IMR-90 (cell line): ENCODE measurements around the gene TMOD4. TPM values are rescaled to one million over a fixed set of nuclear protein-coding genes. Genes with fewer than 3 reads are reported as not detected.

Experiments
- ATAC-seq: fragments of 200-7000 bp; cut with Tn5 transposase; 2 replicates; pipeline ENCODE4 v1.9.1; 2020; ENCODE audit warnings: low read depth, mild to moderate bottlenecking, moderate library complexity
- BruUV-seq: library from RNA; stranded (reverse); fragments of 400-500 nt; replicated peaks from 2 replicates; lab custom pipeline; 2021; lab: Mats Ljungman, UMichigan
- CTCF ChIA-PET: fragments of 300-600 bp; formaldehyde crosslinking; extraction: SDS; loops from one replicate; lab custom pipeline; 2021; ENCODE audit warnings: antibody characterized with exemption; lab: Yijun Ruan, JAX
- POLR2A ChIA-PET: fragments of 300-600 bp; sonication (Branson Sonifier 250); formaldehyde crosslinking; loops from one replicate; lab custom pipeline; 2022; ENCODE audit warnings: antibody characterized with exemption; ENCODE audit not compliant: unreplicated experiment; lab: Charles Lee
- DNase-seq: peaks from one replicate; pipeline ENCODE4 v3.0.0; 2013
- H2AFZ ChIP-seq: replicated peaks from 2 replicates; pipeline ENCODE3; 2013; ENCODE audit warnings: low read length, mild to moderate bottlenecking; ENCODE audit not compliant: poor library complexity
- H2AK5ac ChIP-seq: 2 replicates; pipeline ENCODE4 v1.6.1; 2013; ENCODE audit warnings: low read depth, low read length, inconsistent platforms
- H2AK9ac ChIP-seq: replicated peaks from 2 replicates; pipeline ENCODE3; 2013; ENCODE audit warnings: mild to moderate bottlenecking, low read depth, low read length, moderate library complexity; ENCODE audit not compliant: poor library complexity
- H2BK120ac ChIP-seq: 2 replicates; pipeline ENCODE4 v1.6.1; 2013; ENCODE audit warnings: low read depth, low read length, inconsistent platforms
- H2BK15ac ChIP-seq: 3 replicates; pipeline ENCODE4 v1.6.1; 2013; ENCODE audit warnings: low read depth, low read length, inconsistent platforms
- H2BK20ac ChIP-seq: 2 replicates; pipeline ENCODE4 v1.6.1; 2013; ENCODE audit warnings: low read depth, mild to moderate bottlenecking, inconsistent platforms, low read length, moderate library complexity
- H2BK5ac ChIP-seq: 2 replicates; pipeline ENCODE4 v1.6.1; 2013; ENCODE audit warnings: mild to moderate bottlenecking, low read depth, low read length, inconsistent platforms; ENCODE audit not compliant: poor library complexity, severe bottlenecking
- H3K14ac ChIP-seq: replicated peaks from 2 replicates; pipeline ENCODE4 v1.6.1; 2013; ENCODE audit warnings: low read depth, low read length, inconsistent platforms
- H3K18ac ChIP-seq: 2 replicates; pipeline ENCODE4 v1.6.1; 2013; ENCODE audit warnings: low read depth, low read length, control low read depth
- H3K23ac ChIP-seq: 2 replicates; pipeline ENCODE4 v1.6.1; 2013; ENCODE audit warnings: low read depth, low read length, inconsistent platforms
- H3K27ac ChIP-seq: 2 replicates; pipeline ENCODE4 v1.5.1; 2013; ENCODE audit warnings: mild to moderate bottlenecking, control low read depth, low read length; ENCODE audit not compliant: insufficient read depth
- H3K27me3 ChIP-seq: 2 replicates; pipeline ENCODE4 v1.6.1; 2013; ENCODE audit warnings: low read length; ENCODE audit not compliant: control insufficient read depth, insufficient read depth
- H3K36me3 ChIP-seq: 2 replicates; pipeline ENCODE4 v1.6.1; 2013; ENCODE audit warnings: low read length, mixed read lengths; ENCODE audit not compliant: control insufficient read depth, insufficient read depth
- H3K4ac ChIP-seq: 2 replicates; pipeline ENCODE4 v1.6.1; 2013; ENCODE audit warnings: low read depth, low read length, inconsistent platforms
- H3K4me1 ChIP-seq: 2 replicates; pipeline ENCODE4 v1.6.1; 2013; ENCODE audit warnings: low read length, mixed read lengths; ENCODE audit not compliant: control insufficient read depth, insufficient read depth
- H3K4me2 ChIP-seq: 2 replicates; pipeline ENCODE4 v1.6.1; 2013; ENCODE audit warnings: low read depth, mild to moderate bottlenecking, control low read depth, low read length, moderate library complexity
- H3K4me3 ChIP-seq: 2 replicates; pipeline ENCODE4 v1.5.1; 2013; ENCODE audit warnings: low read depth, mild to moderate bottlenecking, control low read depth, low read length, moderate library complexity; ENCODE audit not compliant: insufficient read depth
- H3K56ac ChIP-seq: 2 replicates; pipeline ENCODE4 v1.6.1; 2013; ENCODE audit warnings: low read length, inconsistent platforms; ENCODE audit not compliant: insufficient read depth; ENCODE audit errors: extremely low read depth
- H3K79me1 ChIP-seq, 2 experiments: 2 replicates each; pipeline ENCODE4 v1.6.1; 2013; ENCODE audit warnings: low read length in 2 of 2, inconsistent platforms in 1 of 2, low read depth in 1 of 2
- H3K9ac ChIP-seq: 2 replicates; pipeline ENCODE4 v1.6.1; 2013; ENCODE audit warnings: low read depth, low read length, control low read depth
- H3K9me1 ChIP-seq: 2 replicates; pipeline ENCODE4 v1.6.1; 2013; ENCODE audit warnings: low read length, inconsistent platforms; ENCODE audit not compliant: insufficient read depth
- H3K9me3 ChIP-seq: 2 replicates; pipeline ENCODE4 v1.6.1; 2013; ENCODE audit warnings: low read length; ENCODE audit not compliant: control insufficient read depth, insufficient read depth
- H4K20me1 ChIP-seq: 2 replicates; pipeline ENCODE4 v1.6.1; 2013; ENCODE audit warnings: low read length, inconsistent platforms; ENCODE audit not compliant: insufficient read depth
- H4K5ac ChIP-seq: 2 replicates; pipeline ENCODE4 v1.6.1; 2013; ENCODE audit warnings: mild to moderate bottlenecking, low read depth, low read length, control low read depth
- H4K8ac ChIP-seq, 2 experiments: 2 replicates each; pipeline ENCODE4 v1.6.1; 2013; ENCODE audit warnings: low read depth in 2 of 2, low read length in 2 of 2, control low read depth in 1 of 2, inconsistent platforms in 1 of 2
- H4K91ac ChIP-seq: 2 replicates; pipeline ENCODE4 v1.6.1; 2013; ENCODE audit warnings: low read depth, low read length, inconsistent platforms; ENCODE audit not compliant: insufficient read depth
- MAFK ChIP-seq: IDR thresholded peaks from 2 replicates; pipeline ENCODE4 v1.6.1; 2012; ENCODE audit warnings: low read depth, low read length, improper control_type of control experiment
- SMC3 ChIP-seq: fragments of 150-350 bp; IDR thresholded peaks from 2 replicates; pipeline ENCODE4 v1.6.1; 2016; ENCODE audit warnings: low read depth, mild to moderate bottlenecking, antibody characterized with exemption, low read length, moderate library complexity
- USF2 ChIP-seq: fragments of 150-350 bp; IDR thresholded peaks from 2 replicates; pipeline ENCODE4 v1.6.1; 2017; ENCODE audit warnings: mild to moderate bottlenecking, antibody characterized with exemption, low read length, low read depth
- WGBS, 2 experiments: methylation state at CpG; one replicate each; pipeline versions ENCODE4 v1.1.5 to v1.1.7; 2013; ENCODE audit warnings: missing lambda C conversion rate in 2 of 2; ENCODE audit not compliant: insufficient read length in 1 of 2; ENCODE audit errors: extremely low coverage in 2 of 2; 5-methylcytosine and 5-hydroxymethylcytosine counted together
- dilution Hi-C: fragments of 300-500 bp; cut with HindIII; formaldehyde crosslinking; loops from one replicate; pipeline ENCODE4 v1.14.3; 2018; ENCODE audit warnings: low sequenced_read_pairs; ENCODE audit not compliant: unreplicated experiment
- in situ Hi-C: fragments of 300-500 bp; cut with MboI; formaldehyde crosslinking; loops from 3 replicates; pipeline ENCODE4 v1.14.3; 2019; ENCODE audit warnings: low sequenced_read_pairs, inconsistent platforms, mixed read lengths
- intact Hi-C: fragments of 100-400 bp; cut with micrococcal nuclease; formaldehyde crosslinking; loops from 2 replicates; pipeline ENCODE4 v1.10.0; 2022
- polyA plus RNA-seq, 3 experiments: library from polyadenylated mRNA; depleted of rRNA; stranded (reverse); fragments of >200 nt; gene quantifications; 2 replicates each; pipeline ENCODE4 v1.2.3, GENCODE V29; 2012; ENCODE audit warnings: low replicate concordance in 1 of 3
- total RNA-seq: library from RNA; depleted of rRNA; stranded (reverse); fragments of >200 nt; gene quantifications from 2 replicates; pipeline ENCODE4 v1.2.3, GENCODE V29; 2012

The TMOD4 gene
- total and polyA plus RNA-seq, 2 of the 4 experiments (the other 2 are of a cell fraction): 0.27 TPM; not detected in 1

DNA sequence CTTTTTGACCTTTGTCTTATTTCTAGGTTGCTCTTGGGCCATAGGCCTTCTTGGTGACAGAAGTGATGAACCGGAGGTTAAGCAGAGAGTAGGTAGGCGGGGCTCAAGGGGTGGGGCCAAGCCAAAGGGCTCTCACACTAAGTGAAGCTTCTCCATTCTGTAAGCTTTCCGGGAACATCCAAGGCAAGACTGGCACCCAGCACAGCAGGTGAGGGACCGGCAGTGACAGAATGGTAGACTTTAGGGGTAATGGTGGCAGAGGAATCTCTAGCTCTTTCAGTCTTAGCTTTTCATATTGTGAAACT is 19.3 kb downstream of the TMOD4 start, which contains the start of gene TNFAIP8L2:
TNFAIP8L2 (plus strand) TSS at position 135 of the 305 bp plus-strand sequence. CDS start 2,049 bp downstream, outside the sequence.
- Histone ChIP-seq H3K9me1 (no peaks in the 10 kb centered on the region), H3K23ac (no peak within 1 kb of the TSS), H3K14ac (no peak within 1 kb of the TSS), H2BK5ac (no peak within 1 kb of the TSS), H3K27me3 (no peaks in the 10 kb centered on the region), H3K9ac (no peak within 1 kb of the TSS), H3K79me1 (0 out of 4 replicates have a peak, but pooled peaks cover 0 to 3% of the 10 kb centered on the region in 2 experiments), H4K91ac (no peak within 1 kb of the TSS), H4K20me1 (no peaks in the 10 kb centered on the region), H3K4ac (no peak within 1 kb of the TSS), H2AFZ (no peak within 1 kb of the TSS), H3K4me2 (no peak within 1 kb of the TSS), H3K9me3 (no peaks in the 10 kb centered on the region), H3K36me3 (peaks cover 37% of the 10 kb centered on the region), H3K56ac (no peak within 1 kb of the TSS), H4K8ac (no peak within 1 kb of the TSS), H2BK15ac (no peak within 1 kb of the TSS), H2BK20ac (no peak within 1 kb of the TSS), H2AK5ac (no peak within 1 kb of the TSS), H2BK120ac (no peak within 1 kb of the TSS), H2AK9ac (no peak within 1 kb of the TSS), H3K4me3 (no peak within 1 kb of the TSS), H3K18ac (no peak within 1 kb of the TSS), H3K4me1 (no peaks in the 10 kb centered on the region), H3K27ac (no peak within 1 kb of the TSS), H4K5ac (no peak within 1 kb of the TSS)
- CTCF ChIA-PET: interaction anchor here (2.5 kb wide), 1 partner anchor 57 kb away, joined by 16 read pairs; no protein-coding TSS in a partner anchor
- dilution Hi-C loops: no loop called here
- POLR2A ChIA-PET: no interaction called here
- intact Hi-C loops: loop anchor here (1.0 to 2.0 kb wide), 2 partner anchors 57 to 132 kb away; no protein-coding TSS in a partner anchor
- in situ Hi-C loops: loop anchor here (5.0 kb wide), 1 partner anchor 59 kb away; no protein-coding TSS in a partner anchor
- DNase-seq (no peak), ATAC-seq (no peak)
- WGBS, 2 experiments: 100% methylated on average over 2 of the region's 4 CpGs; no CpG with 5 or more reads in 1 of the 2 experiments
- BruUV-seq: no TSS peak
- TF ChIP-seq MAFK (no peak), SMC3 (no peak), USF2 (no peak)
